Peyer's patch (tissue), 4 donors: ENCODE results near the gene MRPL49.

Source experiments
- POLR2A ChIP-seq, 2 donors: fragments of 450-650 bp; IDR thresholded peaks; one replicate each; pipeline ENCODE4 v1.5.1; 2017; ENCODE audit warnings: antibody characterized with exemption in 2 of 2, mild to moderate bottlenecking in 2 of 2, moderate library complexity in 2 of 2
- TF ChIP-seq, protein P1 (sequence below), 6 experiments: fragments of 450-650 bp in 4 of 6; fragments of 200-600 bp in 2 of 6; sonication (generic) in 1 of 6; IDR thresholded peaks; one replicate each; pipeline ENCODE4 v1.5.1; 2017 to 2019; ENCODE audit warnings: antibody characterized with exemption in 6 of 6, mild to moderate bottlenecking in 3 of 6, moderate library complexity in 1 of 6

DNA sequence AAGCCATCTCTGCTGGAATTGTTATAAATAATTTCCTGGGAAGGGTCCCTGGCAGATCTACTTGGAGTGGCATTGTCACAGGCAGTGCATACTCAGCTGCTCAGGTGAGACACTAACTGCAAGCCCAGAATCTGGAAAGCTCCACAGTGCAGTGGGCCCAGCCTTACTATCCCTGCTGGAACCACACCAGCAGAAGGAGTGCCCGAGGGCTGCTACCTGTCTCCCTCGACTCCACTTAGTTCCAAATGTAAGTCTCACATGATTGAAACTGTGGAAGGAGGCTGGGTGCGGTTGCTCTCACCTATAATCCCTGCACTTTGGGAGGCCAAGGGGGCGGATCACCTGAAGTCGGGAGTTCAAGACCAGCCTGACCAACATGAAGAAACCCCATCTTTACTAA lies 26.5 kb downstream of the MRPL49 start:
- TF ChIP-seq, protein P1, sequence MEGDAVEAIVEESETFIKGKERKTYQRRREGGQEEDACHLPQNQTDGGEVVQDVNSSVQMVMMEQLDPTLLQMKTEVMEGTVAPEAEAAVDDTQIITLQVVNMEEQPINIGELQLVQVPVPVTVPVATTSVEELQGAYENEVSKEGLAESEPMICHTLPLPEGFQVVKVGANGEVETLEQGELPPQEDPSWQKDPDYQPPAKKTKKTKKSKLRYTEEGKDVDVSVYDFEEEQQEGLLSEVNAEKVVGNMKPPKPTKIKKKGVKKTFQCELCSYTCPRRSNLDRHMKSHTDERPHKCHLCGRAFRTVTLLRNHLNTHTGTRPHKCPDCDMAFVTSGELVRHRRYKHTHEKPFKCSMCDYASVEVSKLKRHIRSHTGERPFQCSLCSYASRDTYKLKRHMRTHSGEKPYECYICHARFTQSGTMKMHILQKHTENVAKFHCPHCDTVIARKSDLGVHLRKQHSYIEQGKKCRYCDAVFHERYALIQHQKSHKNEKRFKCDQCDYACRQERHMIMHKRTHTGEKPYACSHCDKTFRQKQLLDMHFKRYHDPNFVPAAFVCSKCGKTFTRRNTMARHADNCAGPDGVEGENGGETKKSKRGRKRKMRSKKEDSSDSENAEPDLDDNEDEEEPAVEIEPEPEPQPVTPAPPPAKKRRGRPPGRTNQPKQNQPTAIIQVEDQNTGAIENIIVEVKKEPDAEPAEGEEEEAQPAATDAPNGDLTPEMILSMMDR (IDR thresholded peaks at IDR 0.05), result no peak
- TF ChIP-seq POLR2A (IDR thresholded peaks at IDR 0.05), result no peak
